ENCODE results near the gene SLCO2A1. TPM values are rescaled to one million over a fixed set of nuclear protein-coding genes. Genes with fewer than 3 reads are reported as not detected.

Gene SLCO2A1
- total RNA-seq, 1 donor = under 0.01 TPM

- no peak for DNase-seq (ENCODE audit: low read depth)
- no peak overlapping the region for H3K4me3 ChIP-seq (ENCODE audit: low read depth, low read length)
- no peak for TF ChIP-seq CTCF (IDR thresholded peaks at IDR 0.05; ENCODE audit: insufficient read depth, low read length)
Observed at GRCh38 chr3:134014270-134014669, 15.5 kb downstream of the SLCO2A1 start.

GRCh38 chr3:134013280-134013679 lies 16.4 kb downstream of the SLCO2A1 start:
- no peak overlapping the region for H3K4me3 ChIP-seq (ENCODE audit: low read depth, low read length)
- no peak for TF ChIP-seq CTCF (IDR thresholded peaks at IDR 0.05; ENCODE audit: insufficient read depth, low read length)
- DNase-seq (ENCODE audit: low read depth) = no peak

- DNase-seq (ENCODE audit: low read depth) = peak; percentile 63
- no peak for TF ChIP-seq CTCF (IDR thresholded peaks at IDR 0.05; ENCODE audit: insufficient read depth, low read length)
- no peak overlapping the region for H3K4me3 ChIP-seq (ENCODE audit: low read depth, low read length)
Observed at GRCh38 chr3:134009345-134010000, 20.3 kb downstream of the SLCO2A1 start.

- DNase-seq (ENCODE audit: low read depth) = peak; percentile 85
- no peak overlapping the region for H3K4me3 ChIP-seq (ENCODE audit: low read depth, low read length)
- TF ChIP-seq CTCF (IDR thresholded peaks at IDR 0.05; ENCODE audit: insufficient read depth, low read length) = no peak
Observed at GRCh38 chr3:134008630-134009156, 21.0 kb downstream of the SLCO2A1 start.

GRCh38 chr3:134007819-134008218 lies 21.9 kb downstream of the SLCO2A1 start:
- TF ChIP-seq CTCF (IDR thresholded peaks at IDR 0.05; ENCODE audit: insufficient read depth, low read length) = no peak
- no peak for DNase-seq (ENCODE audit: low read depth)

GRCh38 chr3:134004841-134005240 lies 24.9 kb downstream of the SLCO2A1 start:
- peak; percentile 40 for DNase-seq (ENCODE audit: low read depth)
- TF ChIP-seq CTCF (IDR thresholded peaks at IDR 0.05; ENCODE audit: insufficient read depth, low read length) = no peak
- no peak overlapping the region for H3K4me3 ChIP-seq (ENCODE audit: low read depth, low read length)

More at GRCh38 chr3:134007819-134008218, 21.9 kb downstream of the SLCO2A1 start:
- no peak overlapping the region for H3K4me3 ChIP-seq (ENCODE audit: low read depth, low read length)
